CD14-positive monocyte (primary cell): Measurements from ENCODE around the gene IDI1. TPM values are rescaled to one million over a fixed set of nuclear protein-coding genes. Genes with fewer than 3 reads are reported as not detected.

Source experiments
- DNase-seq, 3 donors: peaks; one replicate each; pipeline ENCODE4 v3.0.0-alpha.2; 2011 to 2022
- H2AFZ ChIP-seq: 2 replicates; pipeline ENCODE4 v1.6.0; 2012; ENCODE audit warnings: mild to moderate bottlenecking, low read depth, low read length, inconsistent platforms; ENCODE audit not compliant: insufficient read depth, poor library complexity, severe bottlenecking
- H3K27ac ChIP-seq, 2 donors: 1 replicate in 1 of 2; 2 replicates in 1 of 2; pipeline ENCODE4 v1.5.1; 2012 to 2013; ENCODE audit warnings: low read length in 2 of 2, control low read depth in 1 of 2, inconsistent platforms in 1 of 2, low read depth in 1 of 2, mild to moderate bottlenecking in 1 of 2
- H3K27me3 ChIP-seq, 2 donors: one replicate each; pipeline versions ENCODE4 v1.6.0 to v1.6.1; 2011 to 2013; ENCODE audit warnings: low read length in 2 of 2; ENCODE audit not compliant: control insufficient read depth in 2 of 2, insufficient read depth in 2 of 2
- H3K36me3 ChIP-seq, 2 donors: replicated peaks in 1 of 2; 1 replicate in 1 of 2; 2 replicates in 1 of 2; pipeline versions ENCODE4 v1.5.1 to v1.6.1; 2012 to 2013; ENCODE audit warnings: low read length in 2 of 2, control low read depth in 1 of 2, inconsistent platforms in 1 of 2, mild to moderate bottlenecking in 1 of 2; ENCODE audit not compliant: insufficient read depth in 2 of 2, control insufficient read depth in 1 of 2
- H3K4me1 ChIP-seq, 2 donors: 1 replicate in 1 of 2; 2 replicates in 1 of 2; pipeline versions ENCODE4 v1.5.1 to v1.6.1; 2012 to 2013; ENCODE audit warnings: low read length in 2 of 2, control low read depth in 1 of 2, inconsistent platforms in 1 of 2, mild to moderate bottlenecking in 1 of 2, moderate library complexity in 1 of 2; ENCODE audit not compliant: insufficient read depth in 2 of 2, control insufficient read depth in 1 of 2
- H3K4me2 ChIP-seq: replicated peaks from 2 replicates; pipeline ENCODE3; 2012; ENCODE audit warnings: low read length, moderate library complexity, mild to moderate bottlenecking; ENCODE audit not compliant: poor library complexity, severe bottlenecking; ENCODE audit errors: extremely low read depth
- H3K4me3 ChIP-seq, 3 experiments: fragments of 200-600 bp in 1 of 3; sonication (generic) in 1 of 3; replicated peaks in 1 of 3; 1 replicate in 2 of 3; 2 replicates in 1 of 3; pipeline ENCODE4 v1.5.1; 2011 to 2013; ENCODE audit warnings: low read length in 3 of 3, mild to moderate bottlenecking in 3 of 3, control low read depth in 2 of 3, low read depth in 2 of 3, inconsistent platforms in 1 of 3, moderate library complexity in 1 of 3
- H3K79me2 ChIP-seq: 2 replicates; pipeline ENCODE4 v1.6.0; 2012; ENCODE audit warnings: mild to moderate bottlenecking, control low read depth, inconsistent platforms, low read length, moderate library complexity; ENCODE audit not compliant: insufficient read depth
- H3K9ac ChIP-seq: 2 replicates; pipeline ENCODE4 v1.6.0; 2017; ENCODE audit warnings: low read length, mild to moderate bottlenecking; ENCODE audit not compliant: insufficient read depth, poor library complexity, severe bottlenecking
- H3K9me3 ChIP-seq, 2 donors: replicated peaks in 1 of 2; 1 replicate in 1 of 2; 2 replicates in 1 of 2; pipeline versions ENCODE4 v1.5.1 to v1.6.1; 2012 to 2013; ENCODE audit warnings: low read length in 2 of 2, control low read depth in 1 of 2; ENCODE audit not compliant: control insufficient read depth in 1 of 2, insufficient read depth in 1 of 2
- H4K20me1 ChIP-seq: 2 replicates; pipeline ENCODE4 v1.6.0; 2012; ENCODE audit warnings: mild to moderate bottlenecking, low read length, control low read depth, moderate library complexity; ENCODE audit not compliant: insufficient read depth
- H3K27ac Mint-ChIP-seq, 7 donors: one replicate each; pipeline ENCODE4 v1.8.0; 2020; ENCODE audit warnings: mild to moderate bottlenecking in 7 of 7, mixed read lengths in 7 of 7, moderate library complexity in 6 of 7, inconsistent platforms in 2 of 7
- H3K27me3 Mint-ChIP-seq, 3 donors: one replicate each; pipeline ENCODE4 v1.8.0; 2021 to 2022; ENCODE audit warnings: low read depth in 3 of 3, mild to moderate bottlenecking in 3 of 3, mixed read lengths in 3 of 3, moderate library complexity in 3 of 3, inconsistent platforms in 1 of 3
- H3K36me3 Mint-ChIP-seq, 2 donors: one replicate each; pipeline ENCODE4 v1.8.0; 2020; ENCODE audit warnings: mixed read lengths in 2 of 2, inconsistent platforms in 1 of 2, mild to moderate bottlenecking in 1 of 2
- H3K4me1 Mint-ChIP-seq: one replicate; pipeline ENCODE4 v1.8.0; 2020; ENCODE audit warnings: mild to moderate bottlenecking, mixed read lengths
- H3K4me3 Mint-ChIP-seq, 2 donors: one replicate each; pipeline ENCODE4 v1.8.0; 2020; ENCODE audit warnings: mild to moderate bottlenecking in 2 of 2, mixed read lengths in 2 of 2, moderate library complexity in 1 of 2
- H3K9me3 Mint-ChIP-seq, 7 donors: one replicate each; pipeline ENCODE4 v1.8.0; 2020 to 2022; ENCODE audit warnings: mixed read lengths in 7 of 7, mild to moderate bottlenecking in 6 of 7, moderate library complexity in 6 of 7, inconsistent platforms in 2 of 7
- WGBS: methylation state at CpG from one replicate; pipeline ENCODE4 v1.1.5; 2013; ENCODE audit warnings: missing lambda C conversion rate; ENCODE audit not compliant: insufficient coverage; 5-methylcytosine and 5-hydroxymethylcytosine counted together
- intact Hi-C, 2 donors: fragments of 100-400 bp; cut with micrococcal nuclease; formaldehyde crosslinking; loops; one replicate each; pipeline versions ENCODE4 v1.15.0 to v1.15.1; 2023
- polyA plus RNA-seq, 3 donors: library from polyadenylated mRNA; depleted of rRNA in 1 of 3; unstranded in 2 of 3; stranded (reverse) in 1 of 3; fragments of 300-500 nt in 2 of 3; fragments of >200 nt in 1 of 3; fragmentation: Illumina TruSeq in 2 of 3; gene quantifications; 1 replicate in 2 of 3; 2 replicates in 1 of 3; pipeline ENCODE4 v1.2.3, GENCODE V29; 2012 to 2021
- TF ChIP-seq, protein P1 (sequence below): fragments of 200-600 bp; IDR thresholded peaks from one replicate; pipeline ENCODE4 v1.8.0; 2022; ENCODE audit warnings: antibody characterized with exemption, mild to moderate bottlenecking

Gene IDI1
- polyA plus RNA-seq, 3 donors = 35.0 to 139 (median 46.9) TPM

DNA sequence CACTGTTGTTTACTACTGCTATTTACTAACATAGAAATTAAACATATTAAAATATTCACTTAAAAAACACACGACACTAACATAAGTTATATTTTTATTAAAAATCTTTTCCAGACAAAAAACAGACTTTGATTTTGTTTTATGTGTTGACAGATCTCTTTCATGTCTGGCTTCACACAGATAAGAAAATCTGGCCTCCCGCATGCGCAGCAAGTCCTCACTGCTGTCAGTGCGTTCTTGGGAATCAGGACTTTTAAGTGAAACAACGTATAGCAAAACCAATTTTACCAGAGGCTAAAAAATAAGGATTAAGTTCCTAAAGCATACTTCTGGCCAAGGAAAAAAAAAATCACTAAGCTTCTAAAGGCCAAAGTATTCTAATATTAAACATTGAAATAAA lies 1.2 kb upstream of the IDI1 start:
- H3K4me3 ChIP-seq = peak overlapping the region; percentile 77 to 94 (median 87)
- WGBS = 67% methylated on average over 1 of the region's 5 CpGs
- peak overlapping the region; percentile 87 for H3K4me2 ChIP-seq
- peaks cover 34 to 62% of the 10 kb centered on the region in 2 donors for H3K4me1 ChIP-seq
- Mint-ChIP-seq H3K27ac (peak overlapping the region; percentile 98 to 100 (median 99)), H3K36me3 (peaks cover 27 to 33% of the 10 kb centered on the region in 2 donors), H3K4me1 (peaks cover 53% of the 10 kb centered on the region), H3K9me3 (no peaks in the 10 kb centered on the region), H3K27me3 (no peaks in the 10 kb centered on the region), H3K4me3 (peak overlapping the region; percentile 91 to 94)
- TF ChIP-seq, protein P1, sequence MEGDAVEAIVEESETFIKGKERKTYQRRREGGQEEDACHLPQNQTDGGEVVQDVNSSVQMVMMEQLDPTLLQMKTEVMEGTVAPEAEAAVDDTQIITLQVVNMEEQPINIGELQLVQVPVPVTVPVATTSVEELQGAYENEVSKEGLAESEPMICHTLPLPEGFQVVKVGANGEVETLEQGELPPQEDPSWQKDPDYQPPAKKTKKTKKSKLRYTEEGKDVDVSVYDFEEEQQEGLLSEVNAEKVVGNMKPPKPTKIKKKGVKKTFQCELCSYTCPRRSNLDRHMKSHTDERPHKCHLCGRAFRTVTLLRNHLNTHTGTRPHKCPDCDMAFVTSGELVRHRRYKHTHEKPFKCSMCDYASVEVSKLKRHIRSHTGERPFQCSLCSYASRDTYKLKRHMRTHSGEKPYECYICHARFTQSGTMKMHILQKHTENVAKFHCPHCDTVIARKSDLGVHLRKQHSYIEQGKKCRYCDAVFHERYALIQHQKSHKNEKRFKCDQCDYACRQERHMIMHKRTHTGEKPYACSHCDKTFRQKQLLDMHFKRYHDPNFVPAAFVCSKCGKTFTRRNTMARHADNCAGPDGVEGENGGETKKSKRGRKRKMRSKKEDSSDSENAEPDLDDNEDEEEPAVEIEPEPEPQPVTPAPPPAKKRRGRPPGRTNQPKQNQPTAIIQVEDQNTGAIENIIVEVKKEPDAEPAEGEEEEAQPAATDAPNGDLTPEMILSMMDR = no peak
- no peak for DNase-seq
- peak overlapping the region; percentile 98 to 100 for H3K27ac ChIP-seq
- no peaks in the 10 kb centered on the region for H3K27me3 ChIP-seq
- H3K36me3 ChIP-seq = peaks cover 10 to 43% of the 10 kb centered on the region in 2 donors
- no peaks in the 10 kb centered on the region for H3K9me3 ChIP-seq
- H4K20me1 ChIP-seq = peaks cover 62% of the 10 kb centered on the region
- peak overlapping the region; percentile 51 for H2AFZ ChIP-seq
- intact Hi-C loops = loop anchor here in 1 of 2 donors (5.0 kb wide), 1 partner anchor 63 kb away; the partner anchor contains the start of gene GTPBP4
- H3K9ac ChIP-seq = peak overlapping the region; percentile 94
- H3K79me2 ChIP-seq = peaks cover 85% of the 10 kb centered on the region

DNA sequence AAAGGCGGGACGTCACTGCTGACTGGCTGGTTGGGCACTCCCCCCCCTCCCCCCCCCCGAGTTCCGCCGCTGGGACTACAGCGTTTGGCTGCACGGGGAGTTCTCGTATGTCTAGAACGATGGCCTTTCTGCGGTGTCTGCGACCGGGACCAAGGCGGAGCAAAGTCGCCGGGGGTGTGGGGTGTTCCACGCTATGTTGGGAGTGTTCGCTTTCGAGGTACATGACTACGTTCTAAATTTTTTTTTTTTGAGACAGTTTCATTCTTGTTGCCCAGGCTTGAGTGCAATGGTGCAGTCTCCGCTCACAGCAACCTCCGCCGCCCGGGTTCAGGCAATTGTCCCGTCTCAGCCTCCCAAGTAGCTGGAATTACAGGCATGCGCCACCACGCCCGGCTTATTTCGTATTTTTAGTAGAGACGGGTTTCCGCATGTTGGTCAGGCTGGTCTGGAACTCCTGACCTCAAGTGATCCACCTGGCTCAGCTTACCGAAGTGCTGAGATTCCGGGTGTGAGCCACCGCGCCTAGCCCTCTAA lies 573 bp upstream of the IDI1 start:
- intact Hi-C loops = loop anchor here in 1 of 2 donors (1.0 kb wide), 1 partner anchor 8 kb away; no protein-coding TSS in a partner anchor
- Mint-ChIP-seq H3K4me3 (peak overlapping the region; percentile 91 to 94), H3K36me3 (peaks cover 25 to 32% of the 10 kb centered on the region in 2 donors), H3K9me3 (no peaks in the 10 kb centered on the region), H3K27me3 (no peaks in the 10 kb centered on the region), H3K4me1 (peaks cover 53% of the 10 kb centered on the region), H3K27ac (peak overlapping the region; percentile 98 to 100 (median 99))
- peak overlapping the region; percentile 51 for H2AFZ ChIP-seq
- TF ChIP-seq, protein P1 = no peak
- H3K27me3 ChIP-seq = no peaks in the 10 kb centered on the region
- no peak for DNase-seq
- H3K4me1 ChIP-seq = peaks cover 33 to 62% of the 10 kb centered on the region in 2 donors
- H4K20me1 ChIP-seq = peaks cover 56% of the 10 kb centered on the region
- H3K79me2 ChIP-seq = peaks cover 85% of the 10 kb centered on the region
- peak overlapping the region; percentile 98 to 100 for H3K27ac ChIP-seq
- H3K36me3 ChIP-seq = peaks cover 10 to 41% of the 10 kb centered on the region in 2 donors
- peak overlapping the region; percentile 94 for H3K9ac ChIP-seq
- H3K9me3 ChIP-seq = no peaks in the 10 kb centered on the region
- WGBS = under 1% methylated on average over 29 of the region's 34 CpGs
- H3K4me3 ChIP-seq = peak overlapping the region; percentile 77 to 94 (median 87)
- H3K4me2 ChIP-seq = peak overlapping the region; percentile 87
